ENCODE results near the gene IER5.

IER5 gene

DNA sequence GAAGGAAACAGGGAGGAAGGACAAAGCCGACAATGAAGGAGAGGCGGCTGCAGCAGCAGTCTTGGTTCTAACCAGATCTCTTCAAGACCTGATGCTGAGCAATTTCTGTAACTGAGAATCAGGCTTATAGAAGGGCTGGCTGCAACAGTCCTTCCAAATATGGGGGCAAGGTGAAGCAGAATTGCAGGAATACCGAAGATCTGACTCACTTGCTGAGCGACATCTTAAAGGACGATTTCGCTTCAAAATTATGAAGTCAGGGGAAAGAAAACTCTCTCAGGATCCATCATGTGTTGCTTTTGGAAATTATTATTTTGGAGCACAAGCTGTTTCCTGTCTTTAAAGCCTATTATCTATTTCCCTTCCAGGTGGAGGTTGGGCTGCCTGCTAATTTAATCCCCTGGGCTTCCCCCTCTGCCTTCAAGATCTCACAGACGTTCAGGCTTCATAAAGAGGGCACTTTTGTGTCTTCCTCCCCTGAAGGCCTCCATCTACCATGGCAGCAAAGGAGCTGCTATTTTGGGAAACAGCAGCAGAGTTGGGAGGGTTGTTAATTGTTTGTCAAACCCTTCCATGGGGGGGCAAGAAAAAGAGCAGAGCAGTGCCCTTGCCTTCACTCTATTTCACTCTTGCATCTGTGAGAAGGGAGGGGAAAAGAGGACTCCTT, 10.8 kb upstream of the IER5 start:
- no peak for DNase-seq (ENCODE audit: low read depth in 2 of 2)

DNA sequence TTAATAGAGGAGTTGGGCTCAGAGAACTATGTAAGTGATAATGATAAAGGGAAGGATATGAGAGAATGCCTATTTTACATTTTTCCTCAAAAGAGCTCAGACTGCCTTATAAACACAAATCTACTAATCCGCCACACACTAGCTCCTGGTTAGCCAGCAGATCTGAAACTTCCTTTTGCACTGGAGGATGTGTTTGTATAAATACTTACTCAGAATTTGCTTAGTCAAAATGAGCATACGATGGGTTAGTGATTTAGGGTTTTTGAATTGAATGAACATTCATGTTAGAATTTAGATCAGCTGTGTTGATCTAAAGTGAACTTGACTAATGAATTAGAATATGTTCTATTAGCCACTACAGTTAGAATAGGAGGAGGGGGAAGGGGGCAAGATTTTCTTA, 9.1 kb upstream of the IER5 start:
- no peak for DNase-seq (ENCODE audit: low read depth in 2 of 2)

DNA sequence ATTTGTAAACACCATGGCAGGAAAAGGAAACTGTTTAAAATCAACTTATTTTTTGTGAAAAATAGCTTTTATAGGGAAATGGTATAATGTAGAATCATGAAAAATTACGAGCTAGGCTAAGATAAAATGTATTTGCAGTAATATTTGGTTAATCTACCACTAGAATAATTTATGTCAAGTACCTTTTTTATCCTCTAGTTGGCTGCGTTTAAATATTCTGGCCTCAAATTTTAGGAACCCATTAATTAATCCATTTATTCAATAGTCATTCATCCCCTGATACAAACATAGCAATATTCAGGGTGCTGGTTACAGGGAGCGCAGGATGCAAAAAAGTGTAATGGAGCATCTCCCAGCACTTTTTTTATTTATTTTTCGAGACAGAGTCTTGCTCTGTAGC, 8.6 kb upstream of the IER5 start:
- DNase-seq (ENCODE audit: low read depth in 2 of 2), result no peak

DNA sequence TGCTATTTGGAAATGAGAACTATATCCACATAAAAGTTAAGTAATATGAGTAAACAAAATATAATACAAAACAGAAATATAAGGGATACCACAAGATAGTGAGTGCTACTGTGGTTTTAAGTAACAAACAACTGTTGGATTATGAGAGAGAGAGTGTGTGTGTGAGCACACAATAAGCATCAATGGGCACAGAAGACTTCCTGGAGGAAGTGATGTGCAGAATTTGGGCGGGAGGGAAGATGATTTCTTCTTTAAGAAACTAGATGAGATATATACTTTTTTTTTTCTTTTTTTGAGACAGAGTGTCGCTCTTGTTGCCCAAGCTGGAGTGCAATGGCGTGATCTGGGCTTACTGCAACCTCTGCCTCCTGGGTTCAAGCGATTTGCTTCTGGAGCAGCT, 7.9 kb upstream of the IER5 start:
- no peak for DNase-seq (ENCODE audit: low read depth in 2 of 2)

DNA sequence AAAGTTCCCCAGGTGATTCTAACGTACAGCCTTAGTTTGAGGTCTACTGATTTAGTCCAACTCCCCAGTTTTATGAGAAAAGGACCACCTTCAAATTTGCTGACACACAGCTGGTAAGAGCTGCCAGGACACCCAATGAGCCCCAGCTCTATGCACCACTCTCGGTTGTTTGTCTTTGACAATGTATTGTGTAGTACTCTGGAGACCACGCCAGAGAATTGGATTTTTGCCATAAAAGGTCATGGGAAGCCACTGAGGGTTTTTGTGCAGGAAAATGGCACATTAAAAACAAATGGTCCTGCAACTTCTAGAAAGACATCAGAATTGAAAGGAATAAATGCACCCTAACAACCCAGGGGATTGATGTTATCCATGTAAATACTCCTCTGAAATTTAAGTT, 7.1 kb upstream of the IER5 start:
- DNase-seq (ENCODE audit: low read depth in 2 of 2), result no peak

DNA sequence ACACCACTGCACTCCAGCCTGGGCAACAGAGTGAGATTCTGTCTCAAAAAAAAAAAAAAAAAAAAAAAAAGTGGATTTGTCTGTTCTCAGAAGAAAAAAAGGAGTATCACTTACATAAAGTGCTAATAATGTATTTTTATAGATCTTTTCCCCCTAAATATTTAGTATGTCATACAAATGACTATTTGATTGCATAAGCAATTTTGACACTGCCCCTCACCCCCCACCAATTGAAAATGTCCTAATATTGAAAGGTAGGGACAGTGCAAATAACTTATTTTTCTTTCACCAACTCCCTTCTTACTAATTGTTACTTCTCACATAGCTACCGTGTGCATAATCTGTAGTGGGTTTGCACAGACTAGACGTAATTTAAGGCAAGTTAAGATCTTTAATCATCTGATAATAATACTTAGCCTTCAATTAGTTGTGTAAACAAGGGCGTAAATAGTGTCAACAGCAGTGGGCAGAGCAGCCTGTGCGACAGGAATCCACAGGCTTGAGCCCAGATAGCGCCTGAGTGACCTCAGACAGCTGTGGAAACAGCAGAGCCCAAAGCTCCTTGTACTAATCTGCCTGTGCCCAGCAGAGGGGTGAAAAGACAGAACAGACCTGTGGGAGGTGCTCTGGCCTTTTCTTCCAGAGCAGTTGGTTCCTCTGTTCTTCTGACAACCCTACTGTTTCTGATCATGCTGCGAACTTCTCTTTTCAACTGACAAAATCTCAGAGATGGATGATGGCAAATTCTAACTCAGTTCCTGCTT, 4.5 kb upstream of the IER5 start:
- DNase-seq (ENCODE audit: low read depth in 2 of 2), result no peak

DNA sequence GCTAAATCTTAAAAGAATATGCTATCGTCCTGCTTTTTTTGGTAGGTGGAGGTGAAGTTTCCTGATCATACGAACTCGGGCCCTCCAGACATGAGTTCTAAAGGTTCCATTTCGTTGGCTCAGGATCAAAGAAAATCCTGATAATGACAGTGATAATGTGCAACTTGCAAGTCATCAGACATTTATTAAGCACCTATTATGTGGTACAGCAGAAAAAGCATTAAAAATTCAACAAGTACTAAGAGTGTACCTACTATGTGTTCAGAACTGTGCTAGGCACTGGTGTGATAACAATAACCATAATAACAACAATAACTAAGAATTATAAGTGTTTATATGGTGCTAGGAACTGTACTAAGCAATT, 3.9 kb upstream of the IER5 start:
- DNase-seq (ENCODE audit: low read depth in 2 of 2), result no peak

DNA sequence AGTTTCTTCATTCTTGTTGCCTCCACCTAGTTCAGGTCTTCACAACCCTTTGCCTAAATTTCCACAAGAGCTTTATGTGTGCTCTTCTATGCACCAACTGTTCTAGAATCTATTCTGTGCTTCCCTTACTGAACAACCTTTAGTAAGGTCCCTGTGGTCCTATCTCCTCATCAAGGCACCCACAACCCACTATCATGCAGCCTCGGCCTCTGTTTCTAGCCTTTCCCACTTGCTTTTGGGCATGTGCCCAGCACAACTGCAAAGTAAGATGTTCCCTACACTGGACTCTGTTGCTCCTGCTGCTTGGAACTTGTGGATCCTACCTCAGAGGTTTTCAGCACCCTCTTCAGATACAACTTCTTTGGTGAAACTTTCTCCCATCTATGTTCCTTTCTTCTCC, 2.4 kb upstream of the IER5 start:
- no peak for DNase-seq (ENCODE audit: low read depth in 2 of 2)

DNA sequence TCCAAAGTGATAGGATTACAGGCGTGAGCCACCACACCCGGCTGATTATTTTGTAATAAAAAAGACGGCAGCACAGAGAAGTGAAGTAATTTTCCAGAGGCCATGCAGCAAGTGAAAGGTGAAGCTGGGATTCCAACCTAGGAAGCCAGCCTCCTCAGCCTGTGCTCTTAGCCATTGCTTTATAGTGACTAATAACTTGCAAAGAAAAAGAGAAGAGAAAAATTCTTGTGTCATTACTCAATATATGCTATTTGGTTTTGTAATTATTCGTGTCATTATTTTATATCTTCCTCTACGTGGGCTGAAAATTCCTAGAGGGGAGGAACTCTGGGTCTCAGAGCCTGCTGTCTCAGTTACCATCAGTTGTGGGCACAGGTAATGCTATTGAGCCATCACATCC, 1.6 kb upstream of the IER5 start:
- no peak for DNase-seq (ENCODE audit: low read depth in 2 of 2)

DNA sequence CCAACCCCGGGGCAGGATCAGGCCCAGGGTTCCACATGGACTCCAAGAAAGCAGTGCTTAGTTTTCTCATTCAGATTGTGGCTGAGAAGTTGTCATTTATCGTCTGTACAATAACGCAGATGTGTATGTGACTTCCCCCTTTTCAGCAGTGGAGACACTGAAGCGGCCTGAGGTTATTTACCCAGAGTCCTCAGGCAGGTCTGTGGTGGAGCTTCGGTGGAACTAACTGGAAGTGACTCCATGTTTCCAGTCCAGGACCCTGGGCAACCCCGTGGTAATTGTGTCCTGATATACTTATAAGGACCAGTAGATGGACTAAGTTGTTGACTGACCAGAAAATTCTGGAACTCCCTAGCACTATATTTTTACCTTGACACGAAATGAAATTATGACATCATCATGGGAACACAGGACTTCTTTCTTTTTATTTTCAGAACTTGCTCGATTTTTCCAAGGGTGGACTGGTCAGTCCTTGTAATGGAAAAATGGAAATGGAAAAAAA, 1.0 kb upstream of the IER5 start:
- no peak for DNase-seq (ENCODE audit: low read depth in 2 of 2)

DNA sequence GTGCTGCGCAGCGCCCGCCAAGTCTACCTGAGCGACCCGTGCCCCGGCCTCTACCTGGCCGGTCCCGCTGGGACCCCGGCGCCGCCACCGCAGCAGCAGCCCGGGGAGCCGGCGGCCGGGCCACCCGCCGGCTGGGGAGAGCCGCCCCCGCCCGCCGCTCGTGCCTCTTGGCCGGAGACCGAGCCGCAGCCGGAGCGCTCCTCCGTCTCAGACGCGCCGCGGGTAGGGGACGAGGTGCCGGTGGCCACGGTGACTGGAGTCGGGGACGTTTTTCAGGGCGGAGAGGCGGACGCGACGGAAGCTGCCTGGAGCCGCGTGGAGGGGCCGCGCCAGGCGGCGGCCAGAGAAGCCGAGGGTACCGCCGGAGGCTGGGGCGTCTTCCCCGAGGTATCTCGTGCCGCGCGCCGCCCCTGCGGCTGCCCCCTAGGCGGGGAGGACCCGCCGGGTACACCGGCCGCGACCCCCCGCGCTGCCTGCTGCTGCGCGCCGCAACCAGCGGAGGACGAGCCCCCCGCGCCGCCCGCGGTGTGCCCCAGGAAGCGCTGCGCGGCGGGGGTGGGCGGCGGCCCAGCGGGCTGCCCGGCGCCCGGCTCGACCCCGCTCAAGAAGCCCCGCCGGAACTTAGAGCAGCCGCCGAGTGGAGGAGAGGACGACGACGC, 646 bp downstream of the IER5 start:
- DNase-seq (ENCODE audit: low read depth in 2 of 2), result peak in 1 of 2 donors; percentile 5

DNA sequence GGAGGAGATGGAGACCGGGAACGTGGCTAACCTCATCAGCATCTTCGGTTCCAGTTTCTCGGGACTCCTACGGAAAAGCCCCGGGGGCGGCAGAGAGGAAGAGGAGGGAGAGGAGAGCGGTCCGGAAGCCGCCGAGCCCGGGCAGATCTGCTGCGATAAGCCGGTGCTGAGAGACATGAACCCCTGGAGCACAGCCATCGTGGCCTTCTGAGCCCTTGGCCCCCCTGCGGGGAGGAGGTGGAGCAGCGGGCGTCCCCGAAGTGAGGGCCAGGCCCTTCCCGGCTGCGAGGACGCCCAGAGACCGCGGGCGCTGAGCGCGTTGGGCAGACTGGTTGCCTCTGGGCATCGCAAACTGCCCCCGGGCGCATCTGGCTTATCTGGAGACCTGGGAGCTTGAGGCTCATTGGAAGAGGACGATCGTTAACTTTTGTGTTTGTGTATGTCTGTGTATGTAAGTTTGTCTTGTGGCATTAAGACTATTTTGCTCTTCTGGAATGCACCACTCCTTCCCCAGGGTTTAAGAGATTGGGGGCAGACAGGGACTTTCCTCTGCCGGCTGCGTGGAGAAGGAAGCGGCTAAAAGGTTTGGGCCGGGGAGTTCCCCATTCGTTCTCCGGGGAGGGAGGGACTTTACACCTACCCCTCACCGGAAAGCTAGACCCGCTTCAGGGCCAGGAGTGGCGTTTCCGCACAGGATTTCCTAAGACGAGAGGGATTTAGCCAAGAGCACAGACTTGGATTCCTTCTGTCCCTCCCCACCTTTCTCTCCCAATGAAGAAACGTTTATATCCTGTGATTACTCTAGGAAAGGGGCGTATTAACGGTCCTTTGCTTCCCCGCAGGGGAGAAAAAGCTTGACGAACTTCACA, 1.4 kb downstream of the IER5 start:
- peak; percentile 58 to 65 for DNase-seq (ENCODE audit: low read depth in 2 of 2)

DNA sequence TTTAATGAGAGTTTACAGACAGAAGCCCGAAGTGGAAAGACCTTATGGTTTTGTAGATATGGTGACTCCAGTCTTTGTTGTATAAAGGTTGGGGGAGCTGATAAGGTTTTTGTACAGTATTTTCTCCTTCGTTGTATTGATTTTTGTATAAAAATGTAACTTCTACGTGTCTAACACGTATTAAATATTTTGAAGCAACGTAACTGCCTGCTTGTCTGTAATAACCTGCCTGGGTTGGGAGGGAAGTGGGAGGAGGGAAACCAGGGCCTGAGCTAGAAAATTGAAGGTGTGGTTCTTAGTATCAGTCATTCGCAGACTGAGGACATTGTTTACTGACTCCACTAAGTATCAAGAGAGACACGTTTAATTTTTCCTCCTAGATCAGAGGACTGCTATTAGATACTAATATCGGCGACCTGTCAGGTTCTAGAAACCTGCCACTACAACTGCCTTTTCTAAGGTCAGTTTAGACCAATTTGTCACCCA, 2.2 kb downstream of the IER5 start:
- DNase-seq (ENCODE audit: low read depth in 2 of 2), result peak in 1 of 2 donors; percentile 8

DNA sequence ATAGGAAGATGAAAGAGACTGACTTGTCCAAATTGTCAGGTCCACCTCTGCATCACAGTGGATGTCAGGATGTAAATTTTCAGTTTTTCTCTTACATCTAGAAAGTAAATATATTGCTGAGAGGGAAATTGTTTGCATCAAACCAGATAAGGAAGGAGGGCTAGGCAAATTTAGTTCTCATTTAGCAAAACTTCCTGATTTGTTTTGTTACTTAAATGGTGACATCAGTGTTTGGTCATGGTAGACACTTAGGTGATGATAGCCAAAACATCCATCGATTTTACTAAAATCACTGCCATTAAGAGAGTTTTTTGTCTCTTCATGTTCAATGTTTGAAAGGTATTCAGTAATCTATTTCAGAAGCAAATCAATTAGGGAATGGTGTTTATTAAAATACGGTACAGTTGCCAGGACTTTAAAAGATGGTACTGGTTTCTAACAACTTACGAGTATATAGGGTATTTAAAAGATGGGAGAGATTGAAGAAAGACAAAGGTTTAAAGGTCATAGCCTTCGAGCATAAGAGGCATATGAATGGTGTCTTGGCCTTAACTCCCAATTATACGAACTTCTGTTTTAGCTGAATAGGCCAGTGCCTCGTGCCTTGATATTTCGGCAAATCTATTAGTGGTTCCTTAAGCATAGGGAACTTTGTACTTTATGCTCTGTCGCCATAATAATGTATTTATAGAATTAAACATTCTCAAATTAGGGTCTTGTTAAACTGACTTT, 3.0 kb downstream of the IER5 start:
- no peak for DNase-seq (ENCODE audit: low read depth in 2 of 2)

DNA sequence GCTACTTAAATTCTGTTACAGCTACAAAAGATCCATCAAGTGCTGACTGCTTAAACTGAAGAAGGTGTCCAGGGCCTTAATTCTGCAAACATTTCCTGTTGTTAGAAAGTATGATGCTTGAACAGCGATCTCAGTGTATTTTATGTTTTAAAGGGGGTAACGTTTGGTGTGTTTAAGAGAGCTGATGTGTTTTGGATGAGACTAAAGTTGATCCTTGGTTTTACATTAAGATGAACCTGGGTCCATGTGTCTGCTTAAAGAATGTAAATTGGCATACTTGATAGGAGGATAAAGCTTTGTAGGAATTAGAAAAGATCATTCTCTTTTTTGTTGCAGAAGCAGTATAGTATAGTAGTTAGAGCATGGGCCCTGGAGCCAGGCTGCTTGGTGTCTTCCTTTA, 3.6 kb downstream of the IER5 start:
- DNase-seq (ENCODE audit: low read depth in 2 of 2), result no peak

DNA sequence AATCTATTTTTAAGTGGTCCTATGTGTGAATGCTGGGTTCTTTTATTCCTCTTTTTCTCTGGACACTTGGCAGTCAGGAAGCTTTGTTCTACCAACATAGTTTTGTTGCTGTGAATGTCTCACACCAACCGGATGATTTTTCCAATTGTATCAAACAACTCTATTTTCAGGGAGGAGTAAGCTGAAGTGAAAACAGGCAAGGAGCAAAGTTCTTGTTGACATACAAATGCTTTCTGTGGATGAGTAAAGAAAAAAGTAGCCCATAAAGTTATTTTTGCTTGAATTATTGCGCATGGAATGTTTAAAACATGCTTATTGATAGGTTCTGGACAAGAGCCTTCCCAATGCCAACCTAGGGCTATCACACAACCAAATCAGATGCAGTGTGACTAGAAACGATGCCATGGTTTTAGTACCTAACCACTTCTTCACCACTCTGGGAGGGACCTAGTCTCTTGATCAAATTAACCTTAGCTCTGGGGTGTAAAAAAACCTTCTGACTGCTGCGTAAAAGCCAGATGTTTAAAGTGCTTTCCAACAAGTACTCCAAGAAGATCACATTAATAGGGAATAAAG, 4.5 kb downstream of the IER5 start:
- DNase-seq (ENCODE audit: low read depth in 2 of 2), result no peak

DNA sequence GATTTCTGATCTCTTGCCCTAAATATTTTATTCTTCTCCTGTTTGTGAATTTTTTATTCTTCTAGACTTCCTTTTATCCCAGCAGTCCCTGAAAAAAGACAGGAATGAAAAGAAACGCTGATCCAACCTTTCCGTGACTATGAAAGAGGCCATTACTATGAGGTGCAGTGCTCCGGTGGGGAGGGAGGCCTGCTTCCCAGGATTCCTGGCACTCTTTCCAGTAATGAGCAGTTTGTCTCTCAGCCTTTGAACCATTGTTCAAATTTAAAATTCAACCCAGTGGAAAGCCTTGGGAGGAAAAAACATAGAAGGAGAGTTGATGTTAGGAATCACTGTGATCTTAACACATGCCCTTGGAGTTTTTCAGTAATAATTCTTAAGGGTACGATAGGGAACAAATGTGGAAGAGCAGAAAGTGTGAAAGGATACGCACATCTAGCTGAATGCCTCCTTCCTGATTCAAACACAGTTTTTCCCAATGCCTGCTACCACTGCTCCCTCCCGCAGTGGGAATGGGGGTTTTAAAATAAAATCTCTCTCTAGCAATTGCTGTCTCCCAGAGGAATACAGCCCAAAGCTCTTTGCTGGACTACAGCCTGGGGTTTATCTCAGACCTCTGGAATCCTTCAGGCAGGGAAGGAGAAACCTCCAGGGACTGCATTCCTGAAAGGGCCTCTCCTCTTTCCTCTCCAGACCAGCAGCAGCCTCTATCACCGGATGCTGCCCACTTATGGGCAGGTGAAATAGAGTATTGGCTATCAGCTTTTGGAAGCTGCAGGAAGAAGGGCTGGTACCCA, 6.1 kb downstream of the IER5 start:
- DNase-seq (ENCODE audit: low read depth in 2 of 2), result no peak

DNA sequence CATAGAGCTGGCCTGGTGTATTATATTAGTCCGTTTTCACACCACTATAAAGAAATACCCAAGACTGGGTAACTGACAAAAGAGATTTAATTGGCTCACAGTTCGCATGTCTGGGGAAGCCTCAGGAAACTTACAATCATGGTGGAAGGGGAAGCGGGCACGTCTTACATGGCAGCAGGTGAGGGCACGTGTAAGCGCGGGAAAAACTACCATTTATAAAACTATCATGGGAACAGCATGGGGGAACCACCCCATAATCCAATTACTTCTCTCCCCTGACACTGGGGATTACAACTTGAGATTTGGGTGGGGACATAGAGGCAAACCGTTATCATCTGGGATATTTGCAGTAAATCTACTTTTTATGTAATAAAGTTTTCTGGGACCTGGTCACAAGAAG, 6.8 kb downstream of the IER5 start:
- no peak for DNase-seq (ENCODE audit: low read depth in 2 of 2)

DNA sequence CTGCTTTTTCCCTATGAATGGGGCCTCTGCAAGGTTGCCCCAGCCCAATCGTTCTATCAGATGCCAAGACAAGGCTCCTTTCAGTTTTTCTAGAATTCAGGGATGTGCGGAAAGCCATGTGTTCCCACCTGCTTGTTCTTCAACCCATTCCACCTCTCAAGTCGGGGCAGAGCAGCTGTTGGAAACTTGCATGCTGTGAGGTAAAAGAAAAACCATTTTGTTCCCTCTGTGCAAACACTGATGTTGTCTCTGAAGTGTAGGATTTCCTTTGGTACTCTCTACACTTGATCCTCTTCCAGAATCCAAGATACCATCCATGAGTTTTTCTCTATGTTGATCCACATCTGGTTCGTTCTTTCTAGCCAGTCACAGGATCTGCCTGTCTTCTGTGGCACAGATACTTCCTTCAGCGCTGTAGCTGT, 7.3 kb downstream of the IER5 start:
- no peak for DNase-seq (ENCODE audit: low read depth in 2 of 2)

DNA sequence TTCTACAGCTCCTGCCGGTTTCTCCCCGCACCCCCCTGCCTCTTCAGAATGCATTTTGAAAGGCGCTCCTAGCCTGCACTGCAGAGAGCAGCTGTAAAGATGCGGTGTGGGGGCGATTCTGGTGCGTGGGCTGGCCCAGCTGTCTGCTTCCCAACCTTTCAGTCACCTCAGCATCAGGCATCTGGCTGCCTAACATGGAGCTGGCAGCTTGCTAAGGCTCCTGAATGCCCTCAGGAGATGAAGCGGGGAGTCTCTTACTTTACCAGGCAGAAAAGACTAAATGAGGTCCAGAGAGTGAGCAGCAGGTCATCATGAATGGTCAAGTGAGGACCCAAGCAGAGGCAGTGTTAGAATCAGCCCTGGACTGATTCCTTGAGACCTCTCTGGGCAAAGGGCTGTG, 8.7 kb downstream of the IER5 start:
- no peak for DNase-seq (ENCODE audit: low read depth in 2 of 2)

All from activated CD8-positive, alpha-beta memory T cell treated with anti-CD3 and anti-CD28 coated beads for 4 hours (primary cell).